ENCODE results near the gene COA3.

DNA sequence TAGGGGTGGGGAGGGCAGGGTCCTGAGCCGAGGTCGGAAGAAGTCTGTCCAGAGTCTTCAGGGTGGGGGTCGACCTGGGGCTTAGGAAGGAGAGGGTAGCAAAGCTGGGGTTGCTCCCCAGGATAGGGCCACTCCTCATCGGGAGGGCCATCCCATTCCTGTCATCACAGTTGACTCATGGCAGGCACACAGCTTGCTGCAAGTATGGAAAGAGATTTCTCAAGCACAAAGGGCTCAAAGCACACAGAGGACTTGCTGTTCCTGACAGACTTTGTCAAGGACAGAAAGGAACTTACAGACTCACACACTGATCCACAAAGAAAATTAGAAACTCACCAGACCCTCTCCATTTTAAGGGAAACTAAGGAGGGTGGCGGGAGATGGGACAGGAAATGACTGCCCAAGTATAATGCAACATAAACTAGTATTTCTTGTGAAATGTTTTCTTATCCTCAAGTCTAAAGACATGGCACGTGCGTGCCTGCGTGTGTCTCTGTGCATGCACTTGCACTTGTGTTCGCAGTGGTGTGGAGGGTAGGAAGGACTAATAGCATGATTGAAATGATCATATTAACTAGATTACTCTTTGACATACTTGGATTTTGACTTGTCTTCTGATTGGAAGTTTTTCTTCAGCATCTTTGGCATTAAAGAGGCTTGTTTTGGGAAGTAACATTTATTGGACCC, 48.2 kb upstream of the COA3 start:
- TF ChIP-seq SPI1 (IDR thresholded peaks at IDR 0.05; ENCODE audit: low read depth, low read length) (no peak), TAF1 (IDR thresholded peaks at IDR 0.05; ENCODE audit: low read depth, low read length) (no peak), POLR2A (IDR thresholded peaks at IDR 0.05; ENCODE audit: low read depth, low read length) (peak; percentile 32; the same call in 1 of the 2 replicates), POLR2AphosphoS5 (IDR thresholded peaks at IDR 0.05; ENCODE audit: low read depth, low read length) (peak; percentile 54), PAX5 (IDR thresholded peaks at IDR 0.05; ENCODE audit: insufficient read depth, low read length, severe bottlenecking) (no peak)

Data from GM12891 (cell line).